HG02885 (cell line): ENCODE results near the gene ATP1B2.

Experiments
- ATAC-seq: cut with Tn5 transposase; IDR thresholded peaks from one replicate; pipeline ENCODE4 v1.9.1; 2021; ENCODE audit warnings: mild to moderate bottlenecking; ENCODE audit not compliant: unreplicated experiment, poor library complexity

ATP1B2 gene

DNA sequence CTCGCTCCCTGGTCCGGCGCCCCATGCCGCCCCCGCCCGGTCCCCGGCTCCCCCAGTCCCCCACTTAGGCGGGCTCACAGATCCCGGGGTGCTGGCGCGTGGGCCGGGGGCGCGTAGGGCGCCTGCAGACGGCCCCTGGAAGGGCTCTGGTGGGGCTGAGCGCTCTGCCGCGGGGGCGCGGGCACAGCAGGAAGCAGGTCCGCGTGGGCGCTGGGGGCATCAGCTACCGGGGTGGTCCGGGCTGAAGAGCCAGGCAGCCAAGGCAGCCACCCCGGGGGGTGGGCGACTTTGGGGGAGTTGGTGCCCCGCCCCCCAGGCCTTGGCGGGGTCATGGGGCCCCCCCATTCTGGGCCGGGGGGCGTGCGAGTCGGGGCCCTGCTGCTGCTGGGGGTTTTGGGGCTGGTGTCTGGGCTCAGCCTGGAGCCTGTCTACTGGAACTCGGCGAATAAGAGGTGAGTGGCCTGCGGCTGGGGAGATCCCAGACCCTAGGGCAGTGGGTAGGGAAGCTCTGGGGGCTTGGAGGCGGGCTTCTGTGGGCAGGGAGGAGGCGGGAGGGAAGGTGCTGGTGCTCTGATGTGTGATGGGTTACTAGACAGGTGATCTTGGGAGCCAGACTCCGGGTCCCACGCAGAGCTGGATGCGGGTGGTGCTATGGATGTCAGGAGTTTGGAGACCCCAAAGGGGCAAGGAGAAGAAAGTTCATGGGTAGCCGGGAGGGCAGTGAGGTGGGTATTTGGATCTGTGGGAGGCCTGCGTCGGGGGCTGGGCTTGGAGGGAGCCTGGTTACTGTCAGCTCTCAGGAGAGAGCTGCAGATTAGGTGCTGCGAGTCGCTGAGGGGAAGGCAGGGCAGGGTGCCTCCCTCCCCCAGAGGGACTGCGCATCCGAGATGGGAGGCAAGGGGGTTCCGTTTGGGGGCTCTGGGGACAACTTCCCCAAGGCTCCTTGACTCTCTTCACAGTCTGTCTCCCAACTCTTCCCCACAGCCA, 54.8 kb downstream of the ATP1B2 start:
- no peak for ATAC-seq

DNA sequence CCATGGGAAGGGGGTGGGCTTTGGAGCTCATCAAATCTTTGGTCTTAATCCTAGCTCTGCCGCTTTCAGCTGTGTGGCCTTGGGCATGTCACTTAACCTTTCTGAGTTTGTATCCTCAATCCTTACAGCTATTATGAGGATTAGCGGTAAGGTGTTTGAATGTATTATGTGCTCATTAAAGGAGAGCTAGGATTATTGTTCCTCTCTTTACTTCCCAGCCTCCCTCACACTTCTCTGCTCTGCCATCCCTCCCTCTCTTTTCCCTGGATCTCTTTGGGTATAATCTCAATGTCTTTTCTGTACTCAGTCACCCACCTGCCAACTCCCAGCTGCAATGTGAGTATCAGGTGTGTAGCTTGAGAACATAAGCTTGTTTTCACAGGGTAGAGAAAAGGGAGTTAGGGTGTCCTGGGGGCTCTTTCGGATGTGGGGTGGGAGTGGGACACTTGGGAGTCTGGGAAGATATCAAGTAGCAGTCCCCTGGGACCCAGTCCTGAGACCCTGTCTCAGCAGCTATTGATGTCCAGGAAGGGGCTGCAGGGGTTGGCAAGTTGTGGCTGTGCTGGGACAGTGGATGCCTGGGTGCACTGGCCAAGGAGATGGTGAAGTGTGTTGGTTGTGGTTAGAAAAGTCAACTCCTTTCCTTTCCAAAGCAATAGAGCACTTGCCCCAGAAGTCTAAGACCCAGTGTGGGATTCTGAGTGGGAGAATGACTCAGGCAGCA, 56.1 kb downstream of the ATP1B2 start:
- no peak for ATAC-seq
